ENCODE measurements around the gene IFNGR1. TPM values are rescaled to one million over a fixed set of nuclear protein-coding genes. Genes with fewer than 3 reads are reported as not detected.
A peak's percentile ranks its signal among the peaks of the same experiment; 100 is the strongest.

Gene IFNGR1
- total RNA-seq, 4 donors from 2014 or later, result 54.7 to 97.4 (median 61.1) TPM

GRCh38 chr6:137233911-137234863 lies 15.0 kb upstream of the IFNGR1 start:
- H3K27me3 ChIP-seq, result no peaks in the 10 kb centered on the region
- peak overlapping the region; percentile 61 to 68 (median 65) for H3K27ac ChIP-seq
- DNase-seq (peak in 1 of 2 donors; percentile 58), ATAC-seq (peak; percentile 82 to 88)
- H3K4me3 ChIP-seq, result no peak overlapping the region
- H3K4me1 ChIP-seq, result peaks cover 8 to 21% of the 10 kb centered on the region in 2 donors
- H3K9me3 ChIP-seq, result no peaks in the 10 kb centered on the region
- no peaks in the 10 kb centered on the region for H3K36me3 ChIP-seq
- no peak for TF ChIP-seq CTCF (IDR thresholded peaks at IDR 0.05 in 4 of 5, conservative IDR thresholded peaks at IDR 0.05 in 1 of 5)
- TF ChIP-seq POLR2A (IDR thresholded peaks at IDR 0.05), result no peak
- intact Hi-C loops (cut with DNase I; ENCODE audit: low total_unique reads), result no loop called here
- in situ Hi-C loops (cut with MboI; ENCODE audit: low sequenced_read_pairs in 4 of 4), result no loop called here

DNA sequence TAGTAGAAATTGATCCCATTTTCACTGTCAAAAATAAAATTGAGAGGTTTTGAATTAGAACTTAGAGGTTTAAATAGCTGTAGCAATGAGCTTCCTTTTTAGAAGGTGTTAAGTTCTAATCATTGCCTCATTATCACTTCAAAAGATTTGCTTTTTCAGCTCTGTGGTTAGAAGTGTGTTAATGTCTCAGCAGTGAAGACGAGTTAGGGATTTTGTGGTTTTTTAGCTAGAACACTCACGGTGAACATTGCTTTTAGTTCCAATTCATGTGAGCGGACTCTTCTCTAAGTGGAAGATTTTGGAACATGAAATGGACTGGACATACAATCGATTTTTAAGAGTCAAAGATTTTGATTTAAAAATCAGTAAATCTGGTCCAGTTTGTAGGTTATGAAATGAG lies 12.7 kb upstream of the IFNGR1 start:
- Histone ChIP-seq H3K36me3 (no peaks in the 10 kb centered on the region), H3K4me3 (no peak overlapping the region), H3K27ac (no peak overlapping the region), H3K27me3 (no peaks in the 10 kb centered on the region), H3K4me1 (peaks cover 8 to 17% of the 10 kb centered on the region in 2 donors), H3K9me3 (no peaks in the 10 kb centered on the region)
- no peak for ATAC-seq
- in situ Hi-C loops (cut with MboI; ENCODE audit: low sequenced_read_pairs in 4 of 4), result no loop called here
- DNase-seq, result no peak
- intact Hi-C loops (cut with DNase I; ENCODE audit: low total_unique reads), result no loop called here
- TF ChIP-seq POLR2A (IDR thresholded peaks at IDR 0.05) (no peak), CTCF (IDR thresholded peaks at IDR 0.05 in 4 of 5, conservative IDR thresholded peaks at IDR 0.05 in 1 of 5) (no peak)

DNA sequence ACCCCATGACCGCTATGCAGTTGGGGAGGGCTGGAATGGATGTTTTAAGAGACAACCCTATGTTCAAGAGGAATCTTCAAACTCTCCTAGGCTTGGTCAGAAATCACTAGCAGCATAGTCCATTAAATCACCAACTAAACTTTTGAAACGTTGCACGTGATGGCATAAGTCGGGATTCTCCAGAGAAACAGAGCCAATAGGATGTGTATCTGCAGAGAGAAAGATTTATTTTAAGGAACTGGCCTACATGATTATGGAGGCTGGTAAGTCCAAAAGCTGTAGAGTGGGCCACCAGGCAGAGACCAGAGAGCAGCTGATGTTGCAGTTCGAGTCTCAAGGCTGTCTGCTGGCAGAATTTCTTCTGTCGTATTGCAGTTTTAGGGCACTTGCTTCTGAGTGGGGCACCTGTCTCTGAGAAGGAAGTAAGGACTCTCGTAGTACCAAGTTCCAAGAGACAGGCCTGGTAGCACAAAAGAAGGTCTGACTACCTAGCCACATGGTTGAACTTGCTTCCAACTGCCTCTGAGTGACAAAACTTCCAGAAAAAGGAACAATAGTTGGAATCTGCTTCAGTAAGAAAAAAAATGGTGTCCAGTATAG lies 11.9 kb upstream of the IFNGR1 start:
- H3K36me3 ChIP-seq, result no peaks in the 10 kb centered on the region
- DNase-seq (no peak), ATAC-seq (no peak)
- in situ Hi-C loops (cut with MboI; ENCODE audit: low sequenced_read_pairs in 4 of 4) (no loop called here), intact Hi-C loops (cut with DNase I; ENCODE audit: low total_unique reads) (no loop called here)
- H3K27me3 ChIP-seq, result no peaks in the 10 kb centered on the region
- no peak overlapping the region for H3K27ac ChIP-seq
- TF ChIP-seq CTCF (IDR thresholded peaks at IDR 0.05 in 4 of 5, conservative IDR thresholded peaks at IDR 0.05 in 1 of 5) (no peak), POLR2A (IDR thresholded peaks at IDR 0.05) (no peak)
- no peaks in the 10 kb centered on the region for H3K9me3 ChIP-seq
- no peak overlapping the region for H3K4me3 ChIP-seq
- peaks cover 8 to 17% of the 10 kb centered on the region in 2 donors for H3K4me1 ChIP-seq

- Histone ChIP-seq H3K36me3 (no peaks in the 10 kb centered on the region), H3K4me1 (peaks cover 8 to 17% of the 10 kb centered on the region in 2 donors), H3K4me3 (no peak overlapping the region), H3K27ac (no peak overlapping the region), H3K9me3 (no peaks in the 10 kb centered on the region), H3K27me3 (no peaks in the 10 kb centered on the region)
- TF ChIP-seq POLR2A (IDR thresholded peaks at IDR 0.05) (no peak), CTCF (IDR thresholded peaks at IDR 0.05 in 4 of 5, conservative IDR thresholded peaks at IDR 0.05 in 1 of 5) (no peak)
- in situ Hi-C loops (cut with MboI; ENCODE audit: low sequenced_read_pairs in 4 of 4), result no loop called here
- intact Hi-C loops (cut with DNase I; ENCODE audit: low total_unique reads), result no loop called here
- ATAC-seq (no peak), DNase-seq (no peak)
Measured at GRCh38 chr6:137230547-137230946, 11.4 kb upstream of the IFNGR1 start.

Data from gastrocnemius medialis (tissue), 4 donors.